NCI-H2081 (cell line): ENCODE results near the gene NFATC4.

Experiments used
- DNase-seq, 2 experiments: peaks; one replicate each; lab custom pipeline; 2025; lab: John Stamatoyannopoulos, UW

Gene NFATC4

DNA sequence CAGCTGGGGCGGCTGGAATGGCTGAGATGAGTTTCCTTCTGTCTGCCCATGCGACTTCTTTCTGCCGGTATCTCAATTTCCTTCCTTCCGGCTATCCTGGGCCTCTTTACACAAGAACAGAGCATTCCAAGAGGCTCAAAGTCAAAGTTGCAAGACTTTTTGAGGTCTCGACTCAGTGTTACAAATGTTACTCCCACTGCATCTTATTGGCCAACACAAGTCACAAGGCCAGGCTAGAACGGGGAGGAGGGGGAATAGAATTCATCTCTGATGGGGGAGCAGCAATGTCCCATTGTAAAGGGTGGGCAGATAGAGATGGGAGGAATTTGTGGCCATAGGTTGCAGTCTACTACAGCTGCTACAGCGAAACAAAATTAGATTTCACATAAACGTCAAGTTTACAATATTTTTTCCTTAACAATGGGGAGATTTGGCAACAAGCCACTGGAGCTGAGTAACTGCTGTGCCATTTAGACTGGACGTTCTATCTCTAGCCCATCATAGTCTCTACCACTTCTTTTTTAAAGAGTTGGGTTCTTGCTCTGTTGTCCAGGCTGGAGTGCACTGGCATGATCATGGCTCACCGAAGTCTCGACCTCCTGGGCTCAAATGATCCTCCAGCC, 21.4 kb downstream of the NFATC4 start:
- no peak for DNase-seq

DNA sequence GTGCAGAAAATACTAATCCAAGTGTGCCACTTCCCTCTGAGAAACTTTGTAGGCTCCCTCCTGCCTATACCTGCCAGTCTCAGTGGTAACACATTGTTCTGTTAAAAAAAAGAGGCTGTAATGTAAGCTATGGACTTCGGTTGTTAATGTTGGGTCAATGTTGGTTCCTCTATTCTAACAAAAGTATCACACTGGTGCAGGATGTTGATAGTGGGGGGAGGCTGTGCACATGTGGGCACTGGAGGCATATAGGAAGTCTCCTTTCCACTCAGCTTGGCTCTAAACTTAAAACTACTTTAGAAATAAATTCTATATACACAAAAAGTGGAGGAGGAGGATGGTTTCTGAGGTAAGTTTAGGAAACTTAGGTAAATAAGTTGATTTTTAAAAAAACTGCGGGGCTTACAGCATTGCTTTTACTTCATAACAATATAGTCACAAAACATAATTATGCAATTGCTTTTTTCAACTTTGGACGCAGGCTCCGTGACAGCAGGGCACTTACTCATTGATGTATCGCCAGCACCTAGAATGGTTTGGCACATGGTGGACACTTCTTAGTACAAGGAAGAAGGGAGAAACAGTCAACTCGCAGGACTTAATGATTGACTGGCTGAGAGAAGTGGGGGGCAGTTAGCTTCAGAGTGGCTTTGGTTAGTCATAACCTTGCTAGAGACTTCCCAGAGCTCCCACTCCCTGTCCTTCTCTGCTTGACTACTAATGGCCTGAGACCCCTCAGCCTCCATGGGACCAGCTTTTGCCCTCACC, 22.9 kb downstream of the NFATC4 start:
- no peak for DNase-seq

- DNase-seq, result no peak
Measured at GRCh38 chr14:24392325-24393091, 24.5 kb downstream of the NFATC4 start.

DNA sequence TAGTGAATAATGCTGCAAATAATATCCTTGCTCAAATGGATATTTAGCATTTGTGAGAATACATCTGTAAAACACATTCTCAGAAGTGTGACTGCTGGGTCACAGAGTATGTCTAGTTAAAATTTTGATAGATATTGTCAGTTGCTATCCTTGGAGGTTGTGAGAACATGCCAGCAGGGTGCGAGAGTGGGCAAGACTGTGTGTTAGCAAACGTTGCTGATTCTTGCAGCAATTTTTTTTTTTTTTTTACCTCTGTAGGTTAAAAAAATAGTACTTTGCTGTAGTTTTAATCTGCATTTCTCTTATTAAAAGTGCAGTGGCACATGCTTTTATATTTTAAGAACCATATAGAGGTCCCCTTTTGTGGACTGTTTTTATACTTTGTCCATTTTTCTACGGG, 26.3 kb downstream of the NFATC4 start:
- no peak for DNase-seq

DNA sequence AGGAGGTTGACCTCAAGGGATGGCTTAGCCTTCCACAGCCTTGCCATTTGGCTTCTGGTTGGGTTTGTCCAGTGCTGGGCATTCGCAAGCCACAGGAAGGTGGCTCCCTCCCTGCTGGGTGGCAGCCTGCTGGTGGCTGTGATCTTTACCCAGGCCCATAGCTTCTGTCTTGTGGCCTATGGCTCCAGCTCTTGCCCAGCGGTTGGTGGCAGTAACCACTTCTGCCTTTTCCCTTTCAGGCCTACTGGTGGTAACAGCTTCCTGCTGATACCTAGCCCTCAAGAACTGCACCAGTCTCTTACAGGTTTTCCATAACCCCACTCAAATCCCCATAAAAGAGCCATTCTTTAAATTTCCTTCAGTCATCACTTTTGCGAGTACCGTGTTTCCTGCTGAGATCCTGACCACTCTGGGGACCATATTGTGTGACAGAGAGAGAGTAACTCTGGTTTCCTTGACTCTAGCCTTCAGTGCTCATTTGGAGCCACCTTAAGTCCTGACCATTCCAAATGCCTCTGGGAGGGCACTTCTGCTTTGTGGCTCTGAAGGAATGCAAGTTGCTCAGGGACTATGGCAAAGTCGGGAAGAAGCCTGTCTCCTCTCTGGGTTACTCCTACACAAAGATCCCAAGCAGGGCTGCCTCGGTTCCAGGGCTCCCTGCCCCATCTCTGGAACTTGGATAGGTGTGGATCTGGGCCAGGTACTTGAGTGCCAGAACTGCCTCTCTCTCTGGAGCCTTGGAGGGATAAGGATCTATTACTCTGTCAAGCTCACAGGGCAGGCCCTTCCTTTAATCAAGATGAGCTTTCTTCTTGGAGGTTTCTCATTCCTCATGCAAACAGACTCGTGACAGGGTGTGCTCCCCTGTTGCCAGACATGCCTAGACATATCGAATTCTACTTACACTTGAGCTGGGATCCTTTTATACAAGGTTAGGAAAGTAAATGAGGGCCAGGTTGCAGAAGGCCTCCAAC, 27.9 kb downstream of the NFATC4 start:
- no peak for DNase-seq

DNA sequence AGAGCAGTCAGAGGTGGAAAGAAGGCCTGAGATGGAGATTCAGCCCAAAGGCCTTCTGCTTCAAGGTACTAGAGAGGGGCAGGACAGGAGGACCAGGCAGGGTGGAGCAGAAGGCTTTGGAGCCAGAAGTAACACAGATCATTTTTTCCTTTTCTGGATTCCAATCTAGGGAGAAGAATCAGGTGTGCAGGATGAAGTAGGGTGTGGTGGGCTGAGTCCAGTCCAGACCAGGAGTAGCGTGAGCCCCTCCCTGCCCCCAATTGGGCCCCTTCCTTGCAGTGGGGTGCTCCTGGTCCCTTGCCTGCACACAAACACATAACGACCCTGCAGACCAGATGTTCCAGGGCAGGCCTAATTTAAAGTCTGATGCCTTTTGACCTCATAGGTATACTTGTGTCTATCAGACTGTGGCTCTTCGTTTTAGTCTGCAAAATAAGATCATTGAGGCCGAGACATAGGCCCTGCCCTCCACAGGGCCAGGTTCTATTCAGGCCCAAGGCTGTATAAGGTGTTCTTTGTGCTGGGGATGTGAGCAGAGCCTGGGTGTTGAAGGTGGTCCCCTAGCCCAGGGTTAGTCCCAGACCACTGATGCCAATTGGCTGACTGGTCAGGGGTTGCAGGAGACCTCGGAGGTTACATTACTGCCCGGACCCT, 29.8 kb downstream of the NFATC4 start:
- no peak for DNase-seq

DNA sequence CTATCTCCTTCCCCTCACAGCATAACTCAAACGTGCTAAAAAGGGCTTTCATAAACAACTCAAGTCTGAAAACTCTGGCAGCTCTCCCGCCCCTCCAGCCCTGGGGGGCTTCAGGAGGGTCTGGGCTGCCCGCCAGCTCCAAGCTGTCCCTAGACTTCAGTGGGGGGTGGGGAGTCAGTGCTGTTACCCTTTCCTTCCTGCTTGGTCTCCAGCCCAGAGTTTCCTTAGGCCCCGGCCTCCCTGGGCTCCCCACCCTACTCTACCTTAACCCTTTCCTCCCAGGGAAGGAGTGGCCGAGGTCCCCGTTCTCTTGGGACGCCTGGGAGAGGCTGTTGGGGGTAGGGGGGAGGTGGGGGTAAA, 30.3 kb downstream of the NFATC4 start:
- DNase-seq, result no peak

DNA sequence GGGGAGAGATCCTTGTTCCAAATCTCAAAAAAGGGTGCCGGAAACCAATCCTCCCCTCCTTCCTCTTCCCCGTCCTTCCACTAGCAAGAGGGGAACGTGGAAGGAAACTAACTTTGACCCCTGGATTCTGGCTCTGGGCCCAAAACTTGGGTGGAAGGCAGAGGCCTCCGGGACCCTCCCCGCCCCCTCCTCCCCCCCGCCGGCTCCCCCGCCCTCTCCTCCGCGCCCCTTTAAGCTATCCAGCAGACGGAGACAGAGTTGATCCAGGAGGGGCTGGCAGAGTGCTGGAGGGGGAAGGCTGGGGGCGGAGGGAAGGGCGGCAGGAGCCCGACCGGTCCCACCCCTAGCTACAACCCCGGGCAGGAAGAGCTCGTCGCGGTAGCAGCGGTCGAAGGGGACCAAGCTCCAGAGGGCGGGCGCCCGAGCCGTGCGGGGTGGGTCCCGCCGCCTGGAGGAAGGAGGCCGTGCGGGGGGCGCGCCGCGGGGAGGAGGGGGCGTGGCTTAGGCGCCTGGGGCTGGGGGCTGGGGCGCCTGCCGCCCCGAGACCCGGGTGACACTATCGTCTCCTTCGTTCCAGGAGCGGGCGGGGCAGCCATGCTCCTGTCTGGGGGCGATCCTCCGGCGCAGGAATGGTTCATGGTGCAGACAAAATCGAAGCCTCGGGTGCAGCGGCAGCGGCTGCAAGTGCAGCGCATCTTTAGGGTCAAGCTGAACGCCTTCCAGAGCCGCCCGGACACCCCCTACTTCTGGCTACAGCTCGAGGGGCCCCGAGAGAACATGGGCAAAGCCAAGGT, 30.9 kb downstream of the NFATC4 start, which contains the start of gene NYNRIN:
TSS of gene NYNRIN (plus strand) at position 351 of the 794 bp plus-strand sequence. CDS start at position 595, 244 bp downstream.
- DNase-seq, result peak; percentile 4 to 8

DNA sequence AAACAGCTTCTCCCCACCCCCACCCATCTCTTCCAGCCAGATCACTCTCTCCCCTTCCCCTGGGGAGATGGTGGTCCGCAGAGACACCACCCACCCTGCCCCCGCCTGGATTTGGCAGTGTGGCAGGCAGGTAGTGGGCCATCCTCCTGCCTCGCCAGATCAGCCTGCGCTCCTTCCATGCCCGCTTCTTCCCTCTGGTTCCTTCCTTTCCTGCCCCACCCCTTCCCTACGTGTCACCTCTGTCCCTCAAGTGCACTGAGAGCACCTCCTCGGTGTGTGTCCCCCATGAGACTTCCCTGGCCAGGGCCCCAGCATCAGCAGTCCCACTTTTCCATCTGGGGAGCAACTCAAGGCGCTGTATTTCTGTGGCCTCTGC, 31.5 kb downstream of the NFATC4 start:
- no peak for DNase-seq

DNA sequence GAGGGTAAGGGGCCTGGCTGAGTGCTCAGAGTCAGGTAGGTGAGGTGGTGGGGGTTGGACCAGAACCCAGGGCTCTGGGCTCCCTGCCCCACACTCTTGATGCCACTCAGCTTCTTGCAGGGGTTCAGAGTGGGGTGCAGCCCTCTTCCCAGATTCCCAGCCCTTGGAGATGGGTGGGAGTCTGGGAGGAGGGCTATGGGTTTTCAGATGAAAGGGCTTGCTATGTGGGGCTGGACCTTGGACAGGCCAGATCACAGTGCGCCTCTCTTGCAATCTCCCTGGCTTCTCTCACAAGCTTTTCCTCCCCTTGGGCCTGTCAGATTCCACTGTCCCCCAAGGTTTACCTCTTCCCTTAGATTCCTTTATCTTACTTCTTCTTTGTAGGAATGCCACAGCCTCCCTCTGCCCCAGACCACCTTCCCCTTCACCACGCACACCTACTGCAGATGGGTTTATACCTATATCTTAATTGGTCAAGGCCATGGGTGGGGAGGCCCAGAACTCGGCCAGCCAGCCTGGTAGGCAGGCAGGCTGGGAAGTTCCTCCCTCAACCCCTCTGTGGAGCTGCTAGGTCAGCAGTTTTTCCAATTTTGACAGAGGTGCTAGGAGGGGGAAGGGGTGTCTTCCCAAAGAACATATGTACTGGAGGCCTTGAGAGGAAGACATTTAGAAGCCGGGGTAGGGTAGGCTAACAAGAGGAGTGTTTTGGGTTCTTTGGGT, 32.2 kb downstream of the NFATC4 start:
- no peak for DNase-seq

DNA sequence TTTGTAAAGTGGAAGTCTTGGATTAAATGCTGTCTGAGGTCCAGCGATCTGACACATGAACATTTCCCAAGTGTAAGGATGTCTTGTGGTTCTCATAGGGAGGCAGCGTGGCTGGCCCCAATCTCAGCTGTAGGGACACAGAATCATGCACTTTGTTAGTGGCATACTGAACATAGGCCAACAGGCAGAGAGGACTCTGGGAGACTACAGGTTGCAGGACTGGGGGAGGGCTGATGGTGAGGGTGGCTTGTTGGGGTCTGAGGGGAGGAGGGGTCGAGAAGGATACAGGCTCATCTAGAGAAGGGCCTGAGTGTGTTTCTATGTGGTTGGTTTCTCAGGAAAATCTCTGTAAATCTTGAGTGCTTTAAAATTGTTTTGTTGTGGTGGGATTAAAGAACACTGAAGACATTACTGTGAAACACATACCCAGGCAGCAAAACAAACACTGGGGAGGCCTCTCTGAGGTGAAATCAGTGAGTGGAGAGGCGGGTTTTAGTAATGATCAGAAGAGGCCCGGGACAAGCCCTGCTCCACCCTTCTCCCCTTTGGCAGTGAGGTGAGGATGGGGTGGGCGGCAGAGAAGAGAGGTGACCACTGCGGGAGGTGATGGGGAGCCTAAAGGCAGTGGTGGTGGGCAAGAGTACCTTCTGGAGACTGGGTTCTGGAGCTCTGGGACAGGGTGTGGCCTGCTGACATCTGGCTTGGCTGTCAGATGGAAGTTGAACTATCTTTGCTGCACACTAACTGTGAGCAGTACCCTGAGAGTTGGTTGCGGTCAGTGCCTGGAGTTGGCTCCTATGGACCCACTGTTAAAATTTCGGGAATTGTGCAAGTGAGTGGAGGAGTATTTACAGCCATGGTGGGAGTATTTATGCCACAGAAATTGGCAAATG, 34.1 kb downstream of the NFATC4 start:
- DNase-seq, result no peak

DNA sequence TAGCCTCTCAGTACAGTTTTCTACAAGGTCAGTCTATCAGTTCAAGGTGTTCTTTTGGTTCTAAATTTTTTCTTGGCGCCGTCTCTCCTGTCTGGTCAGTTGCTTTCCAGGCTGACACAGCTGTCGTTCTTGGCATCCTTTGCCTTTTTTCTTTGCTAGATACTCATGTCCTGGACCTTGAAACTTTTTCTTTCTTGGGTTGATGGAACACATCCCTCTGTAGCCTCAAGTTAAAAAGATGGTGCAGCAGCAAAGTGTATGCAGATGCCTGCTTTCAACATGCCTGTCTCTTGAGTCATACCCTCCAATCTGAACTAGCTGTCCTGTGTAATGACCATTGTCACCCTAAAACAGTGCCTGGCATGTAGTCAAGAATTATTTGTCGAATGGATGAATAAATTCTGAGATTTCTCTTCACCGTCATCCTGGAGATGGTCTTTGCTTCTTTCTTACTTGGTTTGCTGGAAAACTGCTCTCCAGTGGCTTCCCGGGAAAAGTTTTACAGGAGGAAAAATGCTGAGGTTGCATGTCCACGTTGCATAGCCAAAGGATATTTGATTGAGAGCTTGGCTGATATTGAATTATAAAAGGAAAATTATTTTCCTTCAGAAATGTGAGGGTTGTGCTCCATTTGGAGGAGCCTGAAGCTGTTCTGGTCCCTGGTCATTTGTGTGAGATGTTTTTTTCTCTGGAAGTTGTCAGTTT, 35.5 kb downstream of the NFATC4 start:
- no peak for DNase-seq

DNA sequence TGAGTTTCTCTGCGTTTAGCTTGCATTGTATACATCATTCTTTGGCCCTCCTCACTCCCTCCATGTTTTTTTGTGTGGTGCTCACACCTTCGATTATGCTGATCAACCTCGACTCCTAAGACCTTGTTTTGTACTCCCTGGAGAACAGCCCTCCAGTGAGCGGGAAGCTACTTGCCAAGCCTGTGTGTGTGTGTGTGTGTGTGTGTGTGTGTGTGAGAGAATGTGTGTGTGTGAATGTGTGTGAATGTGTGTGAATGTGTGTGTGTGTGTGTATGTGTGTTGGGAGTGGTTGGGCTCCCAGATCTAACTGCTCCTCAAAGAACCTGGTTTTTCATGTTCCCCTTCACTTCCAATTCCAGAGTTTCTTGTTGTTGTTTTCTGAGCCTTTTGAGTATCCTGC, 36.8 kb downstream of the NFATC4 start:
- no peak for DNase-seq

DNA sequence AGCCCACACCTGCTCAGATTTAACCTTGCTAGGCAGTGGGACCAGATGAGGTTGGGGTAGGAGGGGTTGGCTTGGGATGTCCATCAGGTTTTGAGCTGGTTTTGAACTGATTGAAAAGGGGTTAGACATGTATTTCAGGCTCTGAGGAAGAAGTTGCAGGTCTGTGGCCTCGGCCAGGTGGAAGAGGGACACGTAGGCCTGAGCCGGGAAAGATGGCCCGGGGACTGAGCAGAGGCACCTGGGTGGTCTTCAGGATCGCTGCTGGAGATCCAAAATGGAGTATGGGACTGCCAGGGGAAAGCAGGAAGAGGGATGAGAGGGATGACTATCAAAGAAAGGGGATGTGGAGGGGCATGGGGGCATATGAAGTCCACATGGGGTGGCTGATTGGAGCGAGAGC, 38.4 kb downstream of the NFATC4 start:
- no peak for DNase-seq

- DNase-seq, result no peak
Measured at GRCh38 chr14:24407608-24408325, 39.8 kb downstream of the NFATC4 start.

DNA sequence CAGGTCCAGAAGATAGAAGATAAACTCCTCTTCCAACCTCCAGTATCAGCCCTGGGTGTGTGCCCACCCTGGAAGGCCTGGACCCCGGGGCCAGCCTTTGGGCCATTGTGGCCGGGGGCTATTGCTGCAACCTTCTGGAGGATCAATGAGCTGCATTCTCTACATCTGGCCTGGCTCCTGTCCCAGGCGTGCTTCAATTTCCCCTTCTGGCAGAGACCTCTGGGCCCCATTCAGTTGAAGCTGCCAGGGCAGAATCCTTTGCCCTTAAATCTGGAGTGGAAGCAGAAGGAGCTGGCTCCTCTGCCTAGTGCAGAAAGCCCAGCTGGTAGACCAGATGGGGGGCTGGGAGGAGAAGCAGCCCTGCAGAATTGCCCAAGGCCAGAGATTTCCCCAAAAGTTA, 40.8 kb downstream of the NFATC4 start:
- no peak for DNase-seq

DNA sequence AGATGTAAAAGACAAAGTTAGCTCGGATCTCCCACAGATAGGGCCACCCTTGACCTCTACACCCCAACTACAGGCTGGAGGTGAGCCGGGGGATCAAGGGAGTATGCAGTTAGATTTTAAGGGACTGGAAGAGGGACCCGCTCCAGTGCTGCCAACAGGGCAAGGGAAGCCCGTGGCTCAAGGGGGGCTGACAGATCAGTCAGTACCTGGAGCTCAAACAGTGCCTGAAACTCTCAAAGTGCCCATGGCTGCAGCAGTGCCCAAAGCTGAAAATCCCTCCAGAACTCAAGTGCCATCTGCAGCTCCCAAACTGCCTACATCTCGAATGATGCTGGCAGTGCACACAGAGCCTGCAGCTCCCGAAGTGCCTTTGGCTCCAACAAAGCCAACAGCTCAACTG, 41.2 kb downstream of the NFATC4 start:
- no peak for DNase-seq

DNA sequence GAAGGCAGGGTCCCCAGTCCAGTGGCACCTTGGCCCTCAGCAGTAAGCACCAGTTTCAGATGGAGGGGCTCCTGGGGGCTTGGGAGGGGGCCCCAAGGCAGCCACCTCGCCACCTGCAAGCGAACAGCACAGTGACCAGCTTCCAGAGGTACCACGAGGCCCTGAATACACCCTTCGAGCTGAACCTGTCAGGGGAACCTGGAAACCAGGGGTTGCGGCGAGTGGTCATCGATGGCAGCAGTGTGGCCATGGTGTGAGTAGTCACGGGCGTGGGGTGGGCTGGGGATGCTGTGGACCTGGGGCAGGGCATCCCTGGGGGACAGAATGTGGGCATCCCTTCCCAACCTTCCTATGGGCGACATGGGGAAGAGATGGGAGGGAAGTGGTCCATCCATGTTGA, 42.0 kb downstream of the NFATC4 start:
- DNase-seq, result no peak
